HG03097 (cell line): Measurements from ENCODE around the gene RPS24.
A peak's percentile ranks its signal among the peaks of the same experiment; 100 is the strongest.
"Not testable (repeated sequence)": the region's sequence is repeated elsewhere in the genome, so short reads cannot be mapped to it uniquely, and the experiment has no call there.

Experiments
- ATAC-seq: cut with Tn5 transposase; IDR thresholded peaks from one replicate; pipeline ENCODE4 v1.9.1; 2021; ENCODE audit not compliant: unreplicated experiment, low FRiP score

Gene RPS24

GRCh38 chr10:78047314-78047891 lies 13.7 kb downstream of the RPS24 start:
- ATAC-seq = peak; percentile 58

- ATAC-seq = no peak
Observed at GRCh38 chr10:78049851-78050250, 16.2 kb downstream of the RPS24 start.

- no peak for ATAC-seq
Observed at GRCh38 chr10:78053211-78053868, 19.7 kb downstream of the RPS24 start.

GRCh38 chr10:78058562-78058961 lies 24.9 kb downstream of the RPS24 start:
- ATAC-seq = no peak

- ATAC-seq = no peak
Observed at GRCh38 chr10:78059906-78060702, 26.4 kb downstream of the RPS24 start.

GRCh38 chr10:78062296-78062695 lies 28.6 kb downstream of the RPS24 start:
- no peak for ATAC-seq

GRCh38 chr10:78063236-78063635 lies 29.6 kb downstream of the RPS24 start:
- no peak for ATAC-seq

GRCh38 chr10:78064919-78065318 lies 31.3 kb downstream of the RPS24 start:
- not testable (repeated sequence) for ATAC-seq

GRCh38 chr10:78065611-78066010 lies 31.9 kb downstream of the RPS24 start:
- no peak for ATAC-seq

- ATAC-seq = no peak
Observed at GRCh38 chr10:78066012-78066411, 32.3 kb downstream of the RPS24 start.

- no peak for ATAC-seq
Observed at GRCh38 chr10:78066728-78067430, 33.2 kb downstream of the RPS24 start.

- no peak for ATAC-seq
Observed at GRCh38 chr10:78069151-78069550, 35.5 kb downstream of the RPS24 start.

- ATAC-seq = not testable (repeated sequence)
Observed at GRCh38 chr10:78070064-78070463, 36.4 kb downstream of the RPS24 start.

GRCh38 chr10:78070726-78071125 lies 37.1 kb downstream of the RPS24 start:
- ATAC-seq = no peak

- no peak for ATAC-seq
Observed at GRCh38 chr10:78071140-78071856, 37.6 kb downstream of the RPS24 start.

- ATAC-seq = no peak
Observed at GRCh38 chr10:78071857-78072179, 38.2 kb downstream of the RPS24 start.

- no peak for ATAC-seq
Observed at GRCh38 chr10:78072504-78072903, 38.8 kb downstream of the RPS24 start.

GRCh38 chr10:78075806-78076205 lies 42.1 kb downstream of the RPS24 start:
- not testable (repeated sequence) for ATAC-seq

GRCh38 chr10:78078539-78079330 lies 45.1 kb downstream of the RPS24 start:
- ATAC-seq = no peak

GRCh38 chr10:78079411-78079810 lies 45.7 kb downstream of the RPS24 start:
- no peak for ATAC-seq
